Nucleus accumbens (tissue), 56 donors: Measurements from ENCODE around the gene MS4A18.
"Not testable (repeated sequence)": the region's sequence is repeated elsewhere in the genome, so short reads cannot be mapped to it uniquely, and the experiment has no call there.

ENCODE experiments used
- DNase-seq, 56 donors: peaks; one replicate each; lab custom pipeline; 2025; lab: John Stamatoyannopoulos, UW

The MS4A18 gene

DNA sequence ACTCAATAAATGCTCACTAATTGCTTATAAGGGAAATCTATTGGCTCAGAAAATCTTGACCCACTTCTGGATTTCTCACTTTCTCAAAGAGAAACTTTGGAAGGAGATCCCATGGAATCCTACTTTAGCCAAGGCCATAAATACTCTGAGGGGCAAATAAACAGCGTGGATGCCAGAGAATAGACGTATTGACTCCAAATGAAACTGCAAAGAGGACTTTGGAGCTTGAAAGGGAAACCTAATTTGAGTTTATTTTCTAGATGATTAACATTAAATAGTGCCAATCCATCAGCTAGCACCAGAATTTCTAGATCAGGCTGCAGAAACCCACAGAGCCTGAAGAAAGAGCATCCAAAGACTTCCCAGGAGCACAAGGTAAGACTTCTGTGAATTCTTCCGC lies at the start of gene MS4A18:
TSS of gene MS4A18 (plus strand) at position 301 of the 400 bp plus-strand sequence.
- DNase-seq: no peak

GRCh38 chr11:60678231-60678630 lies 46.3 kb upstream of the MS4A18 start:
- DNase-seq: not testable (repeated sequence)

GRCh38 chr11:60679879-60680278 lies 44.6 kb upstream of the MS4A18 start:
- no peak for DNase-seq

- DNase-seq: no peak
These were observed 43.9 kb upstream of the MS4A18 start for GRCh38 chr11:60680455-60681119.

DNA sequence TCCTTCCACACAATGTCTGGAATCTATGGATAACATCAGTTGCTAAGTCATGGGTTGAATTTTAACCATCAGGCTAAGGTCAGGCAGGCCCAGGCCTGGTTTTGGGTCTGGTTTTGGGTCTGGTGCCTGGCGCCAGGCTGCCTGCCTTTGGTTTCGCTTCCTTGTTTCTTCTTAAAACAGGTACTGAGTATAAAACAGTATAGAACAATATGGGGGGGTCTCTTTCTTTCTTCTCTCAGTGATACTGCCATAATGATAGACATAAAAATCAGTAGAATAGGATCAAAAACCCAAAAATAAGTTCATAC lies 40.0 kb upstream of the MS4A18 start:
- DNase-seq: not testable (repeated sequence)

DNA sequence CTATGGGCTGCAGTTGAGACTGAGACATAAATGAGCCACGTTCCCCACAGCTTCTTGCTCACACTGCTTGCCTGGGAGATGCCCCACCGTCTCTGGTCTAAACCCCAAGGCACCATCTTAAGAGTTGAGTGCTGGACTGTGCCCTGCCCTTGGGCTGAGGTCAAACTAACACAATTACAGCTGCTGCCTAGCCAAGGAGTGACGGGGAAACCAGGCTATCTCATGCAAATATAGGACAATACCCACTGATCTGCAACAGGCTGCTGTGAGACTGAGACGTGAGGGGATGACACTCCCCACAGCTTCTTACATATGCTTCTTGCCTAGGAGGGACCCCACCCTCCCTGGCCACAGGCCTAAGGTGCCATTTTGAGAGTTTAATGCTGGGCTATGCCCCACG lies 32.9 kb upstream of the MS4A18 start:
- DNase-seq: no peak

DNA sequence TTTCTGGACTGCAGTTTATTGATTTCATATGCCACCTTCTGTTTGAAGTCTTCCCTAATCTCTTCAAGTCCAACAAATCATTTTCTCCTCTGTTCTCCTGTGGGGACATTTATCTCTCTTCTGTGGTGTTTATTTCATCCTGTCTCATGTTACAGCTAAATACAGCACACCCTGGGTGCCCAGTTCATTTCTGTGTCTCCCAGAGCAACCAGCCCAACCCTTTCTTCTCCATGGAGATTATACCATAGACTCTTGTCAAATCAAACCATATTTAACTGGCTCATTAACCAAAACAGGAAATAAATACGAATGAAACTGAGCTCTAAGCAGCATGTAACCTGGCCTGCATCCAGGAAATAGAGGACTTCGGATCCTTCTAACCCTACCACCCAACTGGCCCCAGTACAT lies 25.2 kb upstream of the MS4A18 start, which contains the start of gene MS4A8:
TSS of gene MS4A8 (plus strand) at position 329 of the 408 bp plus-strand sequence. CDS start 1,249 bp downstream, outside the sequence.
- no peak for DNase-seq

DNA sequence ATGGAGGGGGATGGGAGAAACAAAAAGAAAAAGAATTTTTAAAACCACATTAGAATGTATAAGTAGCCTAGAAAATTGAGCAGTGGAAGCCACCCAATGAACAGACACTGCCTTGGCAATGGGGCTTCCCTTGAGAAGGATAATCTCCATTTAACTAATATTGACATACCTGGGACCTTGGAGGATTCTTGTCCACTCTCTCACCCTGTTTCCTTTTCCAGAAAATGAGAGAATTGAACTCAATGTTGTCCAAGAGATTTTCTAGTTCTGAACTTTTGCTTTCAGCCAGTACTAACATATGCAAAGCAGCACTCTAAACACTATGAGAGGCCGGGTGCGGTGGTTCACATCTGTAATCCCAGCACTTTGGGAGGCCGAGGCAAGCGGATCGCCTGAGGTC lies 24.6 kb upstream of the MS4A18 start:
- no peak for DNase-seq

GRCh38 chr11:60700689-60701468 lies 23.6 kb upstream of the MS4A18 start:
- no peak for DNase-seq

DNA sequence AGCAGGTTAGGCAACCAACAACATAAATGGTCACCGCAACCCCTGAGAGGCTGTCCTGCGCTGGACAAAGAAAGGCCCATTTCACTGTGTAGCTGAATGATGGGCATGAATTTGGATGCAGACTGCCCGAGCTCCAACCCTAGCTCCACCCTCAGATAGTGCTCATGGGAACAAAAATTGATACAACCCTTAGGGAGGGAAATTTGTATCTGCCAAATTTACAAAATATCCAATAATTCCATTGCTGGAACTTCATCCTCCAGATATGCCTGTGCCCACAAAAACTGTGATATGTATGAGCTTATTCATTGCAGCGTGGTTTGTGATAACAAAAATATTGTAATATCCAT lies 23.1 kb upstream of the MS4A18 start:
- no peak for DNase-seq

- no peak for DNase-seq
These were observed 21.1 kb upstream of the MS4A18 start for GRCh38 chr11:60703374-60703773.

DNA sequence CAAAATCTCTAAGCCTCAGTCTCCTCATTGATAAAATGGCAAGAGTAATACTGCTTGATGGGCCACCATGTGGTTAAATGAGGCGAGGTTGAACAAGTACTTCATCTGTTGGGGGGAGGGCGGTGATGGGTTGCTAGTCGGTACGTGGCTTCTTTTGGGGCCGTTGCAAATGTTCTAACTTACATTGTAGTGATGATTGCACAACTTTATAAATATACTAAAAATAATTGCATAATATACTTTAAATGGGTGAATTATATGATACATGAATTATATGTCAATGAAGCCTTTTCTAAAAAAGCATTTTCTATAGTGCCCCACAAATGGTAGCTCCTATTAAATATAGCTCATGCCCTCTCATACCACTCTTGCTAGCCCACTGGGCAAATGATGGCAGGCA lies 18.6 kb upstream of the MS4A18 start:
- no peak for DNase-seq

DNA sequence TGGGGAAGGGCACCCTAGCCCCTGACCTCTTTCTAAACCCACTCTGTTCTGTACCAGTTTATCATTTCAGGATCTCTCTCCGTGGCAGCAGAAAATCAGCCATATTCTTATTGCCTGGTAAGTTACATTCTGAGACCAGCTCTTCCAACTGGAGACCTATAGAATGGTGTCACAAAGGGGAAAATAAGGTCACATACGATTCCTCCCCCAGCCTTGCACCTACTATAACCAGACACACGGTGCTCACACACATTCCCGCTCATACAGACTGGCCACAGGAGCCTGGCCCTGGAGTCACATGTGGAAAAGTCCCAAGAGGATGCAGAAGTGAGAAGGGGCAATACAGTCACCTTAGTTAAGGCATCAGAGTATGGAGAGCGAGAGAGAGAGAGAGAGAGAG lies 17.6 kb upstream of the MS4A18 start:
- no peak for DNase-seq

GRCh38 chr11:60710482-60710881 lies 14.0 kb upstream of the MS4A18 start:
- DNase-seq: no peak

GRCh38 chr11:60711276-60711675 lies 13.2 kb upstream of the MS4A18 start:
- no peak for DNase-seq

GRCh38 chr11:60713423-60713822 lies 11.1 kb upstream of the MS4A18 start:
- not testable (repeated sequence) for DNase-seq

- no peak for DNase-seq
These were observed 6.6 kb upstream of the MS4A18 start for GRCh38 chr11:60717956-60718355.

DNA sequence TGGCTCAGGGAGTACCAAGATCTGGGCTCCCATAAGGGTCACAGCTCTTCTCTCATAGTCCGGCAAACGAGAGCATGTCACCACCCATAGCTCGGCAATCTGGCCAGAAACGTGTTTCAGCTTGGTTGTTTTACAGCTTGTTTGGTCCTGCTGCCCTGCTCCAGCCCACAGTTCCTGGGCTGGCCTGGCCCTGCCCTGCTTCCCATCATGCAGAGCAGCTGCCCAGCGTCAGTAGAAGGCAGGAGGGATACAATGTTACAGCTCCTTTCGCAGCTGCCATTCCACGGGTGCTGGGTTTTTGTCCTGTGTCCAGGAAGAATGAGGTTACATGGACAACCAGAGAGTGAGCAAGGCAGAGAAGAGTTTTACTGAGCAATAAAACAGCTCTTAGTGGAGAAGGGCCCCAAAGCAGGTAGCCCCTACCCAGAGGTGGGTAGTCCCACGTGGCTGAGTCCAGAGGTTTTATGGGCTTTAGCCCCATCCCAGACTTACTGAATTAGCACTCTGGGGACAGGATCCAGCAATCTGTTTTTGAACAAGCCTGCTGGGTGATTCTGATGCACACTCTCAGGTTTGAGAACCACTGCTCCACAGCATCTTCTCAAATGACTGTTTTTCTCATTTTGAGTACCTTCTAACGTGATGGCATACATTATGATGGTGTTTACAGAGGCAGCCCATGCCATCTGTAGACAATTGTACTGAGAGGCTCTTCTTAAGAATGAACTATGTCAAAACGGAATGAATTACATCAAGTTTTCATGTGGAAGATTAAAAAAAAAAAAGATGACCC lies 5.8 kb upstream of the MS4A18 start:
- no peak for DNase-seq

GRCh38 chr11:60719391-60719790 lies 5.1 kb upstream of the MS4A18 start:
- no peak for DNase-seq

DNA sequence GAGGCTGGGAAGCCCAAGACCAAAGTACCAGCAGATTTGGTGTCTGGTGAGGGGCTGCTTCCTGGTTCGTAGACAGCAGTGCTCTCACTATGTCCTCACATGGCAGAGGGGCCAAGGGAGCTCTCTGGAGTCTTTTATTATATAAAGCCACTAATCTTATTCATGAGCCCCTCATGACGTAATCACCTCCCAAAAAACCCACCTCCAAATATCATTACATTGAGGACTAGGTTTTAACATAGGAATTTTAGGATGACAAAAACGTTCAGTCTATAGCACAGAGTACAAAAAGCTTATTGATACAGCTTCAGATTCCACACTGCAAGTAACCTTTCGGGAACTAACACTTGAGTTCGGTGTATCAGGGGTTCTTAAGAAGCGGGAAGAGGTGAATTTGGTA lies 4.1 kb upstream of the MS4A18 start:
- DNase-seq: no peak

DNA sequence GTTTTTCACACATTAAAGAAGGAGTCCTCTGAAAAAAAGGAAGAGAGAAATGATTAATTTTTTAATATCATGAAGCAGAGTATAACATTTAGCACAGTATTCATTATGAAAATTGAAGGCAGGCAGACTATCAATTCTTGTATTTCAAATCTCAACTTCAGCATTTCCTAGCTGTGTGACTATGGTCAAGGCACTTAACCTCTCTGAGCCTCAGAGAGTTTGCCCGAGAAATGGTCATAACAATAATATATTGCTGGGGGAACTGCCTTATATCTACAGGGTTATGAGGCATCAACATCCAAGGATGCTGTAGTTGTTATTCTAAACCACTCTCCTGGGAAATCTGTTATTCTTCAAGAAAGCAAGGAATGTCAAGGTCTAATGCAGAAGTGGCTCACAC lies 1.1 kb downstream of the MS4A18 start:
- DNase-seq: no peak

DNA sequence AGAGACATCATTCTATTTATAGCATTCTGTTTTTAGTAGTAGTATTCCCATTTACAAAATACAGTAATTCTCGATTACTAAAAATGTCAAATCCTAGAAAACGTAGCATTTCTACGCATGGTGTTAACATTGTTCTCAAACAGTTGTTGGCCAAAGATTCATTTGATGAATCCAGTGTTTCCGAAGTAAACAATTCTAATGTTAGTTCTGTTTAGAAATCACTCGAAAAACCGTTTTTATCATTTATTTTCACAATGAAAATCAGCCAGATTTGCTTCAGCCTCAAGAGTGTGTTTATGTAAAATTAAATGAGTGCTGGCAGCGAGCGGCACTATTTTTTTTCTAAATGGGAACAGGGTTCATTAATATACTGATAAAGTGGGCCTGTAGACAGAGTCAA lies 7.1 kb downstream of the MS4A18 start:
- no peak for DNase-seq
